ENCODE measurements around the gene PDK2.

Gene PDK2

DNA sequence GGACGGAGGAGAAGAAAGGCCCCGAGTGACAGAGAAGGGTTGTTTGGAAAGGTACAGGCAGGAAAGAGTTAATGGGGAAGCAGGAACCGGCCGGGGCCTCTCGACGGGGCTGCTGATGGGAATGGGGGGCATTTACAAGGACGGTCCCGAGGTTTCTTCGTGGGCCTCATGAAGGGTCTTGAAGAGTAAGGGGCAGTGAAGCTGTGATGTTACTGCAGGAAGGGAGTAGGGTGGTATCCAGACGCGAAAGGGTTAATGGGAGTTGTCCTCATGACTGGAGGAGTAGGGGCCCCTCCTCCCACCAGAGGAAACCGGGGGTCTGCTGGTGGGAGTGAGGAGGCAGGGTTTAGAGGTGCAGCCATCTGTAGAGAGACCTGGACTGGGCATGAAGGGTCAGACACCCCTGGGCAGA is 481 bp downstream of the PDK2 start:
- Histone ChIP-seq H3K27me3 (replicated peaks; ENCODE audit: control insufficient read depth, insufficient read depth, low read length) (no peaks in the 10 kb centered on the region), H3K36me3 (ENCODE audit: control insufficient read depth, insufficient read depth, low read length, severe bottlenecking) (peaks cover 19% of the 10 kb centered on the region), H3K9ac (ENCODE audit: low read length) (peak overlapping the region; percentile 93), H3K4me3 (ENCODE audit: low read length) (peak overlapping the region; percentile 95), H3K9me3 (ENCODE audit: control insufficient read depth, low read length) (no peaks in the 10 kb centered on the region), H3K4me1 (ENCODE audit: control insufficient read depth, insufficient read depth, low read length) (peaks cover 49% of the 10 kb centered on the region)
- DNase-seq (ENCODE audit: low read depth) = peak; percentile 40

- DNase-seq (ENCODE audit: low read depth) = peak; percentile 24
- peak overlapping the region; percentile 95 for H3K4me3 ChIP-seq (ENCODE audit: low read length)
- peaks cover 19% of the 10 kb centered on the region for H3K36me3 ChIP-seq (ENCODE audit: control insufficient read depth, insufficient read depth, low read length, severe bottlenecking)
- peak overlapping the region; percentile 93 for H3K9ac ChIP-seq (ENCODE audit: low read length)
- no peaks in the 10 kb centered on the region for H3K27me3 ChIP-seq (replicated peaks; ENCODE audit: control insufficient read depth, insufficient read depth, low read length)
- H3K9me3 ChIP-seq (ENCODE audit: control insufficient read depth, low read length) = no peaks in the 10 kb centered on the region
- H3K4me1 ChIP-seq (ENCODE audit: control insufficient read depth, insufficient read depth, low read length) = peaks cover 53% of the 10 kb centered on the region
These were observed 941 bp downstream of the PDK2 start for GRCh38 chr17:50096092-50096491.

GRCh38 chr17:50096758-50097157 is 1.6 kb downstream of the PDK2 start:
- H3K36me3 ChIP-seq (ENCODE audit: control insufficient read depth, insufficient read depth, low read length, severe bottlenecking) = peaks cover 19% of the 10 kb centered on the region
- H3K9ac ChIP-seq (ENCODE audit: low read length) = peak overlapping the region; percentile 93
- no peak for DNase-seq (ENCODE audit: low read depth)
- H3K9me3 ChIP-seq (ENCODE audit: control insufficient read depth, low read length) = no peaks in the 10 kb centered on the region
- H3K27me3 ChIP-seq (replicated peaks; ENCODE audit: control insufficient read depth, insufficient read depth, low read length) = no peaks in the 10 kb centered on the region
- H3K4me1 ChIP-seq (ENCODE audit: control insufficient read depth, insufficient read depth, low read length) = peaks cover 59% of the 10 kb centered on the region
- H3K4me3 ChIP-seq (ENCODE audit: low read length) = peak overlapping the region; percentile 95

GRCh38 chr17:50097455-50097854 is 2.3 kb downstream of the PDK2 start:
- Histone ChIP-seq H3K9ac (ENCODE audit: low read length) (peak overlapping the region; percentile 93), H3K27me3 (replicated peaks; ENCODE audit: control insufficient read depth, insufficient read depth, low read length) (no peaks in the 10 kb centered on the region), H3K9me3 (ENCODE audit: control insufficient read depth, low read length) (no peaks in the 10 kb centered on the region), H3K4me1 (ENCODE audit: control insufficient read depth, insufficient read depth, low read length) (peaks cover 66% of the 10 kb centered on the region), H3K4me3 (ENCODE audit: low read length) (no peak overlapping the region), H3K36me3 (ENCODE audit: control insufficient read depth, insufficient read depth, low read length, severe bottlenecking) (peaks cover 19% of the 10 kb centered on the region)
- DNase-seq (ENCODE audit: low read depth) = no peak

DNA sequence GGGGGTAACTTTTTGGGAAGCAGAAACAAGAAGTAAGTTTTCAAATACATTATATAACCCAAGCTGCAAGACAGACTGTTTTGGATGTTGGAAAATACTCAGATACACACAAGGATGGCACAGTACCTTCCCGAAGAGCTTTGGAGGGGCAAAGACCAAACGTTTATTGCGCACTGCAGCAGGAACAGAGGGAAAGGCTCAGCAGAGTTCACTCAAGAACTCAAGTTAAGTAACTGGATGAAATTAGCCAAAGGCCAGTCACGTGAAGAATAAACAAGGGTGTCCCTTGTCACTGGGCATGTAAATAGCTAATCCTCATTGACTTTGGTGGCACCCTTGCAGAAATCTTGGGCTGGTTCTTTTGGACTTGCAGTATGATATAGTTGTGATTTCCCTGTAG is 2.8 kb downstream of the PDK2 start:
- H3K27me3 ChIP-seq (replicated peaks; ENCODE audit: control insufficient read depth, insufficient read depth, low read length) = no peaks in the 10 kb centered on the region
- H3K36me3 ChIP-seq (ENCODE audit: control insufficient read depth, insufficient read depth, low read length, severe bottlenecking) = peaks cover 19% of the 10 kb centered on the region
- peak overlapping the region; percentile 14 for H3K9ac ChIP-seq (ENCODE audit: low read length)
- H3K4me1 ChIP-seq (ENCODE audit: control insufficient read depth, insufficient read depth, low read length) = peaks cover 71% of the 10 kb centered on the region
- H3K9me3 ChIP-seq (ENCODE audit: control insufficient read depth, low read length) = no peaks in the 10 kb centered on the region
- H3K4me3 ChIP-seq (ENCODE audit: low read length) = no peak overlapping the region
- no peak for DNase-seq (ENCODE audit: low read depth)

GRCh38 chr17:50098583-50098982 is 3.4 kb downstream of the PDK2 start:
- no peak for DNase-seq (ENCODE audit: low read depth)
- no peaks in the 10 kb centered on the region for H3K9me3 ChIP-seq (ENCODE audit: control insufficient read depth, low read length)
- no peak overlapping the region for H3K9ac ChIP-seq (ENCODE audit: low read length)
- peaks cover 74% of the 10 kb centered on the region for H3K4me1 ChIP-seq (ENCODE audit: control insufficient read depth, insufficient read depth, low read length)
- H3K27me3 ChIP-seq (replicated peaks; ENCODE audit: control insufficient read depth, insufficient read depth, low read length) = no peaks in the 10 kb centered on the region
- no peak overlapping the region for H3K4me3 ChIP-seq (ENCODE audit: low read length)
- H3K36me3 ChIP-seq (ENCODE audit: control insufficient read depth, insufficient read depth, low read length, severe bottlenecking) = peaks cover 19% of the 10 kb centered on the region

DNA sequence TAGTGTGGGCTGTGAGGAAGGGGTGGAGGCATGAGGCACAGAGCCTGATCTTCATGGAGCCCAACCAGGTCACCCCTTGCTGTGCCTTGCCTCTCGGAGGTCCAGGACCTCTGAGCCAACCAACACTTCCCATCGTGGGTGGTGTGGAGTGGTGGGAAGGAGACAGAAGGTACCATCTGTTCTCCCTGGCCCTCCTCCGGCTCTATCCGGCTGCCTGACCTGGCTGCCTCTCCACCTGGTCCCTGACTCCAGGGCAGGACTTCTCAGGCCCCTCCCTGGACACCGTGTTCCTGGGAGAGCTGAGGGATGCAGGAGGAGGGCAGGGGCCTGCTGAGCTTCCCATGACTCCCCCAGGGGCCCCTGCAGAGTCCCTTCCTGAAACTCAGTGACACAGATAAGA is 3.9 kb downstream of the PDK2 start:
- Histone ChIP-seq H3K4me1 (ENCODE audit: control insufficient read depth, insufficient read depth, low read length) (peaks cover 74% of the 10 kb centered on the region), H3K27me3 (replicated peaks; ENCODE audit: control insufficient read depth, insufficient read depth, low read length) (no peaks in the 10 kb centered on the region), H3K9me3 (ENCODE audit: control insufficient read depth, low read length) (no peaks in the 10 kb centered on the region), H3K9ac (ENCODE audit: low read length) (peak overlapping the region; percentile 18), H3K4me3 (ENCODE audit: low read length) (no peak overlapping the region), H3K36me3 (ENCODE audit: control insufficient read depth, insufficient read depth, low read length, severe bottlenecking) (peaks cover 19% of the 10 kb centered on the region)
- DNase-seq (ENCODE audit: low read depth) = no peak

DNA sequence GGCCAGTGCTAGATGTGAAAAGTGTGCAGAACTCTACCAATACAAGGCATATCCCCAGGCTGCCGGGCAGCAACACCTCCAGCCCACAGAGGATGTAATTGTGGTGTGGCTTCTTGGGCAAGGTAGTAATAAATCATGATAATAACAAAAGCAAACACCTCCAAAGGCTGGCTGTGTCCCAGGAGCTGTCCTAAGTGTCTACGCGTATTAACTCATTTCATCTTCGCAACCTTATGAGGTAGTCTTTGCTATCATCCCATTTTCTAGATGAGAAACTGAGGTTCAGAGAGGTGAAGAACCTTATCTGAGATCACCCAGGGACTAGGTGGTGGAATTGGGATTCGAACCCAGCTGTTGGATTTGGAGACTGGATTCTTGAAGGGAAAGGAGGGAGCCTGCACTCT is 5.3 kb downstream of the PDK2 start:
- no peaks in the 10 kb centered on the region for H3K9me3 ChIP-seq (ENCODE audit: control insufficient read depth, low read length)
- peaks cover 69% of the 10 kb centered on the region for H3K4me1 ChIP-seq (ENCODE audit: control insufficient read depth, insufficient read depth, low read length)
- peak overlapping the region; percentile 82 for H3K9ac ChIP-seq (ENCODE audit: low read length)
- H3K27me3 ChIP-seq (replicated peaks; ENCODE audit: control insufficient read depth, insufficient read depth, low read length) = no peaks in the 10 kb centered on the region
- no peak for DNase-seq (ENCODE audit: low read depth)
- H3K36me3 ChIP-seq (ENCODE audit: control insufficient read depth, insufficient read depth, low read length, severe bottlenecking) = peaks cover 19% of the 10 kb centered on the region
- H3K4me3 ChIP-seq (ENCODE audit: low read length) = no peak overlapping the region

DNA sequence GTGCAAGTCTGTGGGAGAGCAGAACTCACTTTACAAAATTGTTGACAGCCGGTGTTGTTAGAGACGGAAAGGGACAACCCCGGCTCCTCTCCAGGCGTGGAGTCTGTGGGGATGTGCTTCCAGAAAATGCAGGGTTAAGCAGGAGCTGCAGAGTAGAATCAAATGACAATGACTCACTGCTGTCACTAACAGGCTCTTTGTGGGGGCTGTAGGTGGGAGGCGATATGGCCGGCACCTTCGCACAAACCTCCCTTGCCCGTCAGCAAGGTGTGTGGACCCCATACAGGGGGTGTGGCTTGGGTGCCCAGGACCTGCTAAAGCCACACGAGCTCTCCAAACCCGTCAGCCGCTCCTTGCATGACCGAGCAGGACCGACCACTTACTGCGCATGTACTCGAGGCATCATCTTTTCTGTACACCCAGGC is 5.8 kb downstream of the PDK2 start:
- DNase-seq (ENCODE audit: low read depth) = no peak
- H3K4me3 ChIP-seq (ENCODE audit: low read length) = peak overlapping the region; percentile 60

DNA sequence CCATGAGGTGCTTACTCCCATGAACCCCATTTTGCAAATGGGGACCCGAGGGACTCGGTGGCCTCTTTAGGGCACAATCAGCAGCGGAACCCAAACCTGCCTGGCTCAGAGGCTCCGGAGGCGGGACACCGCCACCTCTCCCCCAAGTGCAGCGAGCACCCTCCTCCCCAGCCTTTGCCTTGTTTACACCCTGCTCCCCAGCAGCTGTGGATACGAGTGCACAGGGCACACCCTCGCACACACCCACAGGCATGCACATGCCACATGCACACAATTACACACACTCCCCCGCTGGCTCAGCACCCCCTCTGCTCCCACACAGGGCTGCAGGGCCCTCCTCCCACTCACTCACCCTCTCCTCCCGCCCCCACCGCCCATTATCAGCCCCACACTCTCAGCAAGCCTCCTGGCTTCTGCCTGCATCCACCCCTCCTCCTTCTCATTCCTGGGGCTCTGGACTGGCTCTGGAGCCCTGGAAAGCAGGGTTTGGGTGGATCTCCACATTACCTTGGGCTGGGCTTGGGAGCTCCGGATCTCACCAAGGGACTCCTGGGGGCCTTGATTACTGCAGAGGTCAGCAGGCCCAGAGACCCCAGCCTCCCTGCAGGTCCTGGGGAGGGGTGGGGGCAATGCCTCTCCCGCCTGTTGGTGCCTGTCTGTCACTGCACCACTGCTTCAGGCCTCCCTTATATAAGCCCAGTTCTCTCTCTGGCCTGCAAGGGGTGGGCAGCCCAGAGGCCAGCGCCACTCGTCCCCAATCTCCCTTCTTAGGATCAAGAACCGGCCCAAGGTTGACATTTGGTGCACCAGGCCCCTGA is 6.4 kb downstream of the PDK2 start:
- H3K9ac ChIP-seq (ENCODE audit: low read length) = peak overlapping the region; percentile 82
- H3K27me3 ChIP-seq (replicated peaks; ENCODE audit: control insufficient read depth, insufficient read depth, low read length) = no peaks in the 10 kb centered on the region
- no peak for DNase-seq (ENCODE audit: low read depth)
- peaks cover 24% of the 10 kb centered on the region for H3K36me3 ChIP-seq (ENCODE audit: control insufficient read depth, insufficient read depth, low read length, severe bottlenecking)
- H3K4me1 ChIP-seq (ENCODE audit: control insufficient read depth, insufficient read depth, low read length) = peaks cover 59% of the 10 kb centered on the region
- H3K9me3 ChIP-seq (ENCODE audit: control insufficient read depth, low read length) = no peaks in the 10 kb centered on the region
- peak overlapping the region; percentile 60 for H3K4me3 ChIP-seq (ENCODE audit: low read length)

More for the DNA sequence above, 5.8 kb downstream of the PDK2 start:
- H3K36me3 ChIP-seq (ENCODE audit: control insufficient read depth, insufficient read depth, low read length, severe bottlenecking) = peaks cover 19% of the 10 kb centered on the region
- H3K9me3 ChIP-seq (ENCODE audit: control insufficient read depth, low read length) = no peaks in the 10 kb centered on the region
- peaks cover 65% of the 10 kb centered on the region for H3K4me1 ChIP-seq (ENCODE audit: control insufficient read depth, insufficient read depth, low read length)
- H3K9ac ChIP-seq (ENCODE audit: low read length) = peak overlapping the region; percentile 82
- H3K27me3 ChIP-seq (replicated peaks; ENCODE audit: control insufficient read depth, insufficient read depth, low read length) = no peaks in the 10 kb centered on the region

GRCh38 chr17:50102164-50102991 is 7.2 kb downstream of the PDK2 start:
- H3K4me1 ChIP-seq (ENCODE audit: control insufficient read depth, insufficient read depth, low read length) = peaks cover 50% of the 10 kb centered on the region
- peaks cover 31% of the 10 kb centered on the region for H3K36me3 ChIP-seq (ENCODE audit: control insufficient read depth, insufficient read depth, low read length, severe bottlenecking)
- peak overlapping the region; percentile 45 for H3K4me3 ChIP-seq (ENCODE audit: low read length)
- no peaks in the 10 kb centered on the region for H3K27me3 ChIP-seq (replicated peaks; ENCODE audit: control insufficient read depth, insufficient read depth, low read length)
- no peaks in the 10 kb centered on the region for H3K9me3 ChIP-seq (ENCODE audit: control insufficient read depth, low read length)
- DNase-seq (ENCODE audit: low read depth) = no peak
- H3K9ac ChIP-seq (ENCODE audit: low read length) = peak overlapping the region; percentile 82

All from adipocyte (in vitro differentiated cells).